Stimulated activated CD8-positive, alpha-beta memory T cell treated with anti-CD3 and anti-CD28 coated beads, Interleukin-7, amount 100 ng/mL, for 1 hour (primary cell): ENCODE results near the gene XYLT2.
"Not testable (repeated sequence)": the region's sequence is repeated elsewhere in the genome, so short reads cannot be mapped to it uniquely, and the experiment has no call there.

Source experiments
- DNase-seq, 2 donors: peaks; one replicate each; pipeline ENCODE4 v3.0.0-alpha.2; 2020; ENCODE audit warnings: low read depth in 2 of 2

XYLT2 gene

GRCh38 chr17:50389534-50389933 is 43.6 kb downstream of the XYLT2 start:
- no peak for DNase-seq

DNA sequence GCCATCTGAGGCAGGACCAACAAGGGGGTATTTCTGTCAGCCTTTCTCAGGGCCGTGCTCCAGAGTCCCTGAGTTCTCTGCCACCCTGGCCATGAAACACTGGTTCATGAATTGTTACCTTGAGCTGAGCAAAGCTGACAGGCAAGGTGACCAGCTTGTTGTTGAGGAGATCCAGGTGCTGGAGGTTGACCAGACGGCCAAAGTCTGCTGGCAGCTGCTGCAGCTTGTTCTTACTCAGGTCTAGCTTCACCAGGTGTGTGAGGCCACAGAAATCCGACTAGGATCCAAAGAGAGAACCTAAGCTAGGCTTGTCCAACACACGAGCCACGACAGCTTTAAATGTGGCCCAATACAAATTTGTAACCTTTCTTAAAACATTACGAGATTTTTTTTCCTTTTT is 46.7 kb downstream of the XYLT2 start:
- no peak for DNase-seq

DNA sequence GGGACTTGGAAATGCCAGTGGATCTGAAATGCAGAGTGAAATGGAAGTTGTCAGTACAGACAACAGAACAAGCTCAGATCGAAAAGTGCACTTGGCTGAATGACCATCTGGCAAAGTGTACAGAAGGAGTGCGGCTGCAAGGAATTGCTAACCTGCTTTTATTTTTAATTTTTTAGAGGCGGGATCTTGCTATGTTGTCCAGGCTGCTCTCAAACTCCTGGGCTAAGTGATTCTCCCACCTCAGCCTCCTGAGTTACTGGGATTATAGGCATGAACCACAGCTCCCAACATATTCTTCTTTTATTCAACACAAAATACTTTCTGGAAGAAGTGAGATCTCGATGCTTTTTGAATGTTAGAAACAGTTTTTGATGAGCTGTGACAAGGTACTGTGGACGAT is 47.8 kb downstream of the XYLT2 start:
- DNase-seq, result no peak

GRCh38 chr17:50394711-50395110 is 48.8 kb downstream of the XYLT2 start:
- no peak for DNase-seq

DNA sequence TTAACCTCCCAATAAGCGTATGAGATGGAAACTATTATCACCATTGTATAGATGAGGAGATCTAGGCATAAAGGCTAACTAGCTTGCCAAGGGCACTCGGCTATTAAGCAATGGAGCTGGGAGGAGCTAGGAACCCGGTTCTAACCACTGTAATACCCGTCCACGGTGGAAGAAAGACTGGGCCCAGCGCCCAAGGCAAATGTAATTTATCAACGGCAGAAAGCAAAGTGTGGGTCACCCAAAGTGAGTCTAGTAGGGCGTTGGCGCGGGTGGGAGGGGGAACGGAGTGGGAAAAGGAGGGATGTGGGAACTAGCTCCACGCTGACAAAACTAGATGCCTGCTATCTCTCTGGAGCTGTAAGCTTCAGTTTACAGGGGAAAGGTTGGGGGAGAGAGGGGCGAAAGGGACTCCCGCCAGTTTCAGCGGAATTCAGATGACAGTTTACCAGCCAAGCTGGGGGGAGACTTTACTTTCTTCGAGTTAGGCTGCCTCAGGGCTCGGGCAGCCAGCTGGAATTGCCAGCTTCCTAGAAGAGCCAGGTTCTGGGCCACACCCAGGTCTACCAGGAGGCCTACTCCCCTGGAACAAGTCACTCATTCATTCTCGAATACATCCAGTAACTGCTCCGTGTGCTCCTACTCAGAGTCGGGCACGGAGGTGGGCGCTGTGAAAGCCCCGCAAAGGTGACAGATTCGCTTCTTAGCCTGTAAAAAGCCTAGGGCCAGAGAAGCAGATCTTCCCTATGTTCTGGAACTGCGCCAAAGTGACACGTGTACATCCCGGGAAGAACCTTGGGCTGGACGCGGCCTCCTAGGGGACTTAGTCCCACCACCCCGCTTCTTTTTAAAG is 50.6 kb downstream of the XYLT2 start:
- DNase-seq, result no peak

DNA sequence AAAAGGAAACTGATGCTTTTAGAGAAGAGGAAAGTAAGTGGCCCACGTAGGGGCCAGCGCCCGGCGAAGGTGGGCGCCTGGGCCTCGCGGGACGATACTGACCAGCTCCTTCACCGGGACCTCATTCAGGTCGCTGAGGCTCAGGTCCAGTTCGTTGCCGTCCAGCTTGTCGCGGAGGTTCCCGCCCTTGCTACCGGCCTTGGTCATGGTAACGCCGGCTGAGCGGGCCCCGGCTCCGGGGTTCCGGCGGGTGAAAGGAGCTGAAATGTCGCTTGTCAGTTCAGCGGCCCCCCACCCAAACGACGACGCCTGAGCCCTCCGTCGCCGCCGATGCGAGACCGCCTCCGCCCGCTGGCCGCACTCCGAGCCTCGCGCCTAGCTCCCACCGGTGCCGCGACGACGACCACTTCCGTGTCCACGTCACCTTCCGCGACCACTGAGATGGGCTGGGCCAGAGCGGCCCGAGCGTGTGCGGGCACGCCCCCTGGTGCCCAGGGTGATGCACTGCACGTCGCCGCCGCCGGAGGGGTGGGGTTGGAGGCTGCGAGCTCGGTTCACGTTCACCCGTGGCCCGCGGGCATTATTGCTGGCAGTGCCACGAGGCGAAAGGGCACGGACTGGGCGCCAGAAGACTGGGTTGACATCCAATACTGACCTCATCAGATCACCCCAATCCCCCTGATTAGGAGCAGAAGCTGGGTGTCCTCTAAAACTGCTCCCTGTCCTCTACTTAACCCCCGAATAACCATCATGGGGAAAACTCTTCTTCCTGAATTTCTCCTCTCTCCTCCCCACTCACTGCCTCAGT is 51.4 kb downstream of the XYLT2 start, which contains the start of gene LRRC59:
Gene LRRC59, minus strand, starts transcription at position 413 of the 808 bp plus-strand sequence. Its CDS starts 206 bp downstream, at position 207.
- DNase-seq, result peak; percentile 86 to 91

GRCh38 chr17:50397919-50398285 is 52.0 kb downstream of the XYLT2 start:
- DNase-seq, result no peak

DNA sequence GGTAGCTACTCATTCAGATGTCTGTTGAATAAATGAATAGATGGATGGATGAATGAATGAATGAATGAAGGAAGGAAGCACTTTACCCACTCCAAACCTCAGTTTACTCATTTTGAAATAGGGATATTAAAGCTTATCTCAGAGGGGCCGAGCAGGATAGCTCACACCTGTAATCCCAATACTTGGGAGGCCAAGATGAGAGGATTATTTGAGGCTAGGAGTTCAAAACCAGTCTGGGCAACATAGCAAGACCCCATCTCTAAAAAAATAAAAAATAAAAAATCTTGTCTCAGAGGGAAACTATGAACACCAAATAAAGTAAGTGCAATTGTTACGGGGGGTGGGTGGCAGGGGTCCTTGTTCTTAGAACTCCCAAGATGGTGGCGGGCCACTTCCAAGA is 52.7 kb downstream of the XYLT2 start:
- not testable (repeated sequence) for DNase-seq

- not testable (repeated sequence) for DNase-seq
Measured at GRCh38 chr17:50399591-50399990, 53.7 kb downstream of the XYLT2 start.

GRCh38 chr17:50405351-50405750 is 59.4 kb downstream of the XYLT2 start:
- not testable (repeated sequence) for DNase-seq

DNA sequence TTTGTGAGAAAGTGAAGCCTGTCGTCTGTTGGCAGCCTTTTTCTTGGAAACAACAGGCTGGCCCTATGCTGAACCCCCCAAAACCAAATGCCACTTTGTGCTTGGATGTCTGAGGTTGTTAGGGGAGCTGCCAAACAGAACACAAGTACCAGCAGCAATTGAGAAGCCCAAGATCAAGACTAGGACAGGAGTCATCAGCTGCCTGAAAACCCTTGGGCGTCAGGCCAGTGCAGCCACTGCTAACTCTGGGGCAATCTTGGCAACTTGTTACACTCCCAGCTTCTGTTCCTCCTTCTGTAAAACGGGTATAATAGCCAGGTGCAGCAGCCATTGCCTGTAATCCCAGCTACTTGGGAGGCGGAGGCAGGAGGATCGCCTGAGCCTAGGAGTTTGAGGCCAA is 60.7 kb downstream of the XYLT2 start:
- no peak for DNase-seq

- no peak for DNase-seq
Measured at GRCh38 chr17:50407921-50408320, 62.0 kb downstream of the XYLT2 start.
